Measurements from ENCODE around the gene DPM3.
"Not testable (repeated sequence)": the region's sequence is repeated elsewhere in the genome, so short reads cannot be mapped to it uniquely, and the experiment has no call there.

DPM3 gene

GRCh38 chr1:155160128-155160527 is 19.8 kb upstream of the DPM3 start:
- Histone ChIP-seq H3K27me3 (ENCODE audit: insufficient read depth, low read depth, severe bottlenecking) (no peaks in the 10 kb centered on the region), H3K27ac (no peak overlapping the region), H3K36me3 (no peaks in the 10 kb centered on the region), H3K9me3 (ENCODE audit: severe bottlenecking) (peaks cover 5% of the 10 kb centered on the region), H3K4me3 (ENCODE audit: low read depth, low read length) (no peak overlapping the region)
- DNase-seq = no peak
- no peak for TF ChIP-seq CTCF (IDR thresholded peaks at IDR 0.05; ENCODE audit: low read depth, low read length)

GRCh38 chr1:155158991-155159390 is 18.7 kb upstream of the DPM3 start:
- H3K27me3 ChIP-seq (ENCODE audit: insufficient read depth, low read depth, severe bottlenecking) = no peaks in the 10 kb centered on the region
- no peak for DNase-seq
- H3K9me3 ChIP-seq (ENCODE audit: severe bottlenecking) = peaks cover 3% of the 10 kb centered on the region
- H3K27ac ChIP-seq = no peak overlapping the region
- TF ChIP-seq CTCF (IDR thresholded peaks at IDR 0.05; ENCODE audit: low read depth, low read length) = no peak
- H3K36me3 ChIP-seq = no peaks in the 10 kb centered on the region
- H3K4me3 ChIP-seq (ENCODE audit: low read depth, low read length) = no peak overlapping the region

GRCh38 chr1:155155996-155156643 is 15.8 kb upstream of the DPM3 start:
- H3K9me3 ChIP-seq (ENCODE audit: severe bottlenecking); H3K27me3 ChIP-seq (ENCODE audit: insufficient read depth, low read depth, severe bottlenecking); H3K36me3 ChIP-seq; H3K27ac ChIP-seq; H3K4me3 ChIP-seq (ENCODE audit: low read depth, low read length); DNase-seq: not testable (repeated sequence)

GRCh38 chr1:155145491-155145890 is 5.2 kb upstream of the DPM3 start:
- no peak overlapping the region for H3K4me3 ChIP-seq (ENCODE audit: low read depth, low read length)
- H3K27me3 ChIP-seq (ENCODE audit: insufficient read depth, low read depth, severe bottlenecking) = peaks cover 11% of the 10 kb centered on the region
- TF ChIP-seq CTCF (IDR thresholded peaks at IDR 0.05; ENCODE audit: low read depth, low read length) = peak; percentile 14; the same call in 1 of the 2 replicates
- H3K36me3 ChIP-seq = no peaks in the 10 kb centered on the region
- no peak for DNase-seq
- no peak overlapping the region for H3K27ac ChIP-seq
- H3K9me3 ChIP-seq (ENCODE audit: severe bottlenecking) = no peaks in the 10 kb centered on the region

GRCh38 chr1:155141749-155142148 is 1.4 kb upstream of the DPM3 start:
- Histone ChIP-seq H3K36me3 (peaks cover 27% of the 10 kb centered on the region), H3K4me3 (ENCODE audit: low read depth, low read length) (no peak overlapping the region), H3K27ac (no peak overlapping the region), H3K9me3 (ENCODE audit: severe bottlenecking) (no peaks in the 10 kb centered on the region), H3K27me3 (ENCODE audit: insufficient read depth, low read depth, severe bottlenecking) (peaks cover 11% of the 10 kb centered on the region)
- no peak for TF ChIP-seq CTCF (IDR thresholded peaks at IDR 0.05; ENCODE audit: low read depth, low read length)
- no peak for DNase-seq

- Histone ChIP-seq H3K27me3 (ENCODE audit: insufficient read depth, low read depth, severe bottlenecking) (peaks cover 11% of the 10 kb centered on the region), H3K4me3 (ENCODE audit: low read depth, low read length) (peak overlapping the region; percentile 77), H3K27ac (peak overlapping the region; percentile 75), H3K36me3 (peaks cover 27% of the 10 kb centered on the region), H3K9me3 (ENCODE audit: severe bottlenecking) (no peaks in the 10 kb centered on the region)
- TF ChIP-seq CTCF (IDR thresholded peaks at IDR 0.05; ENCODE audit: low read depth, low read length) = no peak
- no peak for DNase-seq
Observed at GRCh38 chr1:155140630-155140953, 261 bp upstream of the DPM3 start.
